ENCODE results near the gene NCOA3.
"Not testable (repeated sequence)": the region's sequence is repeated elsewhere in the genome, so short reads cannot be mapped to it uniquely, and the experiment has no call there.

Gene NCOA3

GRCh38 chr20:47568019-47568418, 66.3 kb downstream of the NCOA3 start:
- no peak for DNase-seq

GRCh38 chr20:47568837-47569410, 67.2 kb downstream of the NCOA3 start:
- no peak for DNase-seq

- no peak for DNase-seq
These were observed 69.7 kb downstream of the NCOA3 start for GRCh38 chr20:47571426-47571825.

GRCh38 chr20:47572105-47572729, 70.5 kb downstream of the NCOA3 start:
- DNase-seq: no peak

GRCh38 chr20:47573559-47573958, 71.9 kb downstream of the NCOA3 start:
- no peak for DNase-seq

- no peak for DNase-seq
These were observed 73.1 kb downstream of the NCOA3 start for GRCh38 chr20:47574616-47575364.

- DNase-seq: no peak
These were observed 74.9 kb downstream of the NCOA3 start for GRCh38 chr20:47576516-47577033.

GRCh38 chr20:47577314-47577713, 75.6 kb downstream of the NCOA3 start:
- no peak for DNase-seq

- DNase-seq: no peak
These were observed 76.9 kb downstream of the NCOA3 start for GRCh38 chr20:47578543-47578942.

- DNase-seq: not testable (repeated sequence)
These were observed 79.0 kb downstream of the NCOA3 start for GRCh38 chr20:47580686-47581085.

GRCh38 chr20:47581090-47581489, 79.4 kb downstream of the NCOA3 start:
- no peak for DNase-seq

- no peak for DNase-seq
These were observed 81.9 kb downstream of the NCOA3 start for GRCh38 chr20:47583551-47583950.

GRCh38 chr20:47585087-47585747, 83.5 kb downstream of the NCOA3 start:
- DNase-seq: no peak

- no peak for DNase-seq
These were observed 85.1 kb downstream of the NCOA3 start for GRCh38 chr20:47586649-47587294.

- no peak for DNase-seq
These were observed 86.5 kb downstream of the NCOA3 start for GRCh38 chr20:47588158-47588557.

- DNase-seq: no peak
These were observed 89.5 kb downstream of the NCOA3 start for GRCh38 chr20:47591231-47591630.

GRCh38 chr20:47594157-47594556, 92.5 kb downstream of the NCOA3 start:
- DNase-seq: no peak

GRCh38 chr20:47595138-47595537, 93.5 kb downstream of the NCOA3 start:
- not testable (repeated sequence) for DNase-seq

GRCh38 chr20:47596003-47596571, 94.4 kb downstream of the NCOA3 start:
- no peak for DNase-seq

GRCh38 chr20:47597090-47597489, 95.4 kb downstream of the NCOA3 start:
- DNase-seq: no peak

GRCh38 chr20:47598911-47599744, 97.4 kb downstream of the NCOA3 start:
- DNase-seq: no peak
